ENCODE measurements around the gene ARSB.

Gene ARSB

DNA sequence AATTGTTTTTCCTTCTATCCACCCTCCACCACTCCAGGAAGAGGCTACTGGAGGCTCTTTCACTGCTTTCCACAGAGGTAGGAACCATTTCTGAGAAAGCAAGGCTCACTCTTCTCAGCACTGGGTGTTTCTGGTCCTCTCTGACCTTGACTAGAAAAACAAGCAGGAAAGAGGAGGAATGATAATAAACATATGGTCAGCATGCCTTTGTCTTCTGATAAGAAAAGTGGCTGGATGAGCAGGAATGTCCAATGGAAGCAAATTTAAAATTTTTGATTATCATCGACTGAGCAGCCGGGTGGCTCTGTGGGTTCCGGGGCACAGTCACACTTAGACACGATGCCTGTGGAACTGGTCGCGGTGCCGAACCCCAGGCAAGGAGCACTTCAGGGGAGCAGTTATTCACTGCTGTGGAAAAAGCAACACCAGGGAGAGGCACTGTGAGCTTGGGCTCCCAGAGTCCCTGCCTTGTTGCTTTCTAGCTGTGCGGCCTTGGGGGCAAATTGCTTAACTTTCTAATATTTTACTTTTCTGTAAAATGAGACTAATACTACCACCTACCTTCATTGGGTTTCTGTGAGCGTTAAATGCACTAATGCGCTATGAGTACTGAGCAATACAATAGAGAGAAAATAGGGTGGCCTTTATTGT is 179.5 kb downstream of the ARSB start:
- no peak for DNase-seq (ENCODE audit: low read depth in 2 of 2)

DNA sequence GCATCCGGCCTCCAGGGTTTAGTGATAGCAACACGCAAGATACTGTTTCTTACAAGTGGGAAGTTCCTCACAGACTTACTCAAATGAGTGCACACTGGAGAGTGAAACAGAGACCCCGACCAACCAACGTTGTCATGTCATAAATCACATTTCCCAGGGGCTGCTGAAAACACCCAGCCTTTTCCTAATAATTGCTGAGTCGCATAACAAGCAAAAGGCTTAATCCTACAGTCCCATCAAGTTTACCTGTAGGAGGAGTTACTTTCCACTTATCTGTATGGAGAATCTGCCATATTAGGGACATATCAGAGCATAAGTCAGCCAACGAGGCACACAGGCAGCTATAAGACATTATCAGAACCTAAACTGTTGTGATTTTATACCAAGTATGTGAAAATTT is 180.1 kb downstream of the ARSB start:
- DNase-seq (ENCODE audit: low read depth in 2 of 2): no peak

DNA sequence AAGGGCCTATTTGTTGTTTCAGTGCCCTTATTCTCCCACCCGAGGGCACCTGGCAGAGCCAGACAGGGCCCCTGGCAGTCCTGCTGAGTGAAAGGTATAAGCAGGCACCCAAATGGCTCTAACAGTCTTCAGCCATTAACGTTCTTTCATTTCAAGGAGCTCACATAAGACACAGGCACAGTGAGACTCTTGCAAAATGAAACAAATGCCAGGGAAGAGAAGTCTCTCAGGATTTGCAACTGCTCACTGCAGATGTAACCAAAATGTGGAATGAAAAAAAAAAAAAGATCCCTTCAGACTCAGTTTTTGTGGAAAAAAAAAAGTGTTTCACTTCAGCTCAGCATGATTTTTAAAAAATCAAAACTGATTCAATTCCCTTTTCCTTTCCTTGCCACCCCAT is 181.2 kb downstream of the ARSB start:
- no peak for DNase-seq (ENCODE audit: low read depth in 2 of 2)

DNA sequence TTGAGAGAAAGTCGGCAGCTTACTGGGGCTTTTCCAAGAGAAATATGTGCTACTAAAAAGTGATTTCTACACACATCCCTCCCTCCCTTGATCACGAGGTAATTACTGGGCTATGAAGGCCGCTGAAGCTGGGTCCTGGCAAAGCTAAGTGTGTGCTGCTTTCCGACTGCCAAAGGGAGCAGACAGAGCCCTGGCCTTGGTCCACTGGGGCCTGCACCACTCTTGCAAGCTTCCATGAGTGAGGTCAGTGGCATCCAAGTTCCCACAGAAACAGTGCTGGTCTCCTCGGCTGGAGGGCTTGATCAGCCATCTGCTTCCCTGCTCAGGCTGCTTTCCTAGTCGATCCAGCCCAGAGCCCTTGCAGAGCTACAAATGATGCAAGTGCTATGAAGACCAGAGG is 181.8 kb downstream of the ARSB start:
- DNase-seq (ENCODE audit: low read depth in 2 of 2): no peak

DNA sequence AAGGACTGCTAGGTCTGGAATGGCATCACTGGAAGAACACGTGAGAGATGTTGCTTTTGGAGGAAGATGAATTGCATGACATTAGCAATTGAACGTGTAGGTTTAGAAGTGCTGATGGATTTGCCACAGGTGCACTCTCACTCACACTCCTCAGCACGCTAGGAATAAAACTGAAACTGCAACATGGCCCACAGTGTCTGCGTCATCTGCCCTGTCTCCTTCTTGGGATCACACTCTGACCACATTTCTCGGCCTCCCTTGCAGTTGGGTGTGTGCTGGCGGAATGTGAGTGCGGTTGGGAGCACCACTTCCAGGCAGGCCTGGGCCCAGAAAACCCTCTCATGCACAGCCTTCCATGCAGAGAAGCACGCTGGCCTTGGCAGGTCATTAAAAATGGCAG is 183.7 kb downstream of the ARSB start:
- no peak for DNase-seq (ENCODE audit: low read depth in 2 of 2)

DNA sequence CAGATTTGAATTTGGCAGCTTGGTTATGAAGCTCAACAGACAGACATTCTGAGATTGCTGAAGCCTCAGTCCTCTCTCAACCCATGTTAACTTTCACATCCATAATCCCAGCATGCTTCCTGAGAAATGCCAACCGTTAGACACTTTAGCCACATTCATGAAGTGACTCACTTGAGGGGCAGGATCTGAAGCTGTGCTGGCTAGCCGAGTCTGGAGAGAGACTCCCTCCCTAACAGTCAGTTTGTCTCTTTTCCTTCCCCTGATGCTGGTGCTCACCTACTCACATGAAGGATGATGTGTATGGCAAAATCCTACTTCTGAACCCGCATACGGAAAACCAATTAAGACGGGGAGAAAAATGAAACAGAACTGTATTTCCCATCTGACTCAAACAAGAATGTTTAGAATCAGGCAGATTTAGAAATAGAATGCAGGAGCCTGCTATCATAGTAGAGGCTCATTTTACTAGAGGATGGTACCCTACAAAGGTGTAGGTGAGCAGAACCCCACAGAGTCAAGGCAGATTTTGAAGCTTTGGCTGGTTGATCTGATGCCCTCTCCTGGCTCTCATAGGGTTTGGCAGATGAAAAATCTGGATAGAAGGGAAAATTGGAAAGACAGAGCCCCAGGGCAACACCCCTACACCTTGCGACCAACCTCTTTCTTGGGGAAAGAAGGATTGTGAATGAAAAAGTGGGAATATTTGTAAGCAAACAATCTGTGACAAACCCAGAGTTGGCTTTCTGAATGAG is 185.7 kb downstream of the ARSB start:
- DNase-seq (ENCODE audit: low read depth in 2 of 2): no peak

DNA sequence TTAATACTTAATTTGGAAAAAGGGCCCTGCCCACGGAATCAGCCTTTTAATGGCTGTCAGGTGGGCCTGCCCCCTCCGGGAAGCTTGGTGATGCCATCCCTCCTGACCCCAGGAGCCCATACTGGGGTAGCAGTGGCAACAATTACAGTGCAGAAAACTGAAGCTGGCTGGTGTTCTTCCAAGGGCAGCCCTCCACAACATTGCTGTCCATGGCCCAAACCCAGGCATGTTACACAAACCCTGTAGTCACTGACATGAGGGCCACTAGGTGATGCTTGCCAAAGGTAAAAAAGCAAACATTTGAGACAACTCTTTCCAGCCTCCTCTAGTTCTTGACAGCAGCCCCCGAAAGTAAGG is 186.5 kb downstream of the ARSB start:
- no peak for DNase-seq (ENCODE audit: low read depth in 2 of 2)

DNA sequence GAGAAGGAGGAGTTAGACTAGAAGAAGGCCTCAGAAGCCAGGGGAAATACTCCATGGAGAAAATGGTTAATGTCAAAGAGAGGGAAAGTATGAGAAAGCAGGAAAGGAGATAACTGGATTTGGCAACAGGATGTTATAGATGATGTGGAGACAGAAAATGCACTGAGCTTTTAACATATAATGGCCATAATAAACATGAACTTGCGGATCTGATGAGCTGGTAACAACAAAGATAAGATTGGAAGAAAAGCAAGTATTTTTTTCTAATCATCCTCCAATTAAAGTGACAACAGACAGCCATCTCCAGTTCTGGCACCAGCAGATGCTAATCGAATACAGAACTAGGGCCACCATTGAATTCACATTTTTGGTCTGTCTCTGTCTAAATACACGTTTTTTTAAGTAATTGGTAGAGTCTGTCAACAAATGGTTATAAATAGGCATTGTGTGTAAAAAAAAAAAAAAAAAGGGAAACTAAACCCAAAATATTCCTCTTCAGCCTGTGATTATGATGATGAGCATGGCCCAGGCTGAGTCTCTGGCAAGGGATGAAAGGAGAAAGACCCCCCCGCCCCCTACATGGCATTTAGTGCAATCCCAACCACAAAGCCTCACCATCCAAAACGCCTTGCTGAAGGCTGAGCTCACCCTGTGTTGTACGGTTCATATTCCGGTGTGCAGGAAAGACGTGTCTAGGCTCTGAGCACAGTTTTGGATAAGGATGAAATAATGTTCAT is 187.0 kb downstream of the ARSB start:
- DNase-seq (ENCODE audit: low read depth in 2 of 2): no peak

DNA sequence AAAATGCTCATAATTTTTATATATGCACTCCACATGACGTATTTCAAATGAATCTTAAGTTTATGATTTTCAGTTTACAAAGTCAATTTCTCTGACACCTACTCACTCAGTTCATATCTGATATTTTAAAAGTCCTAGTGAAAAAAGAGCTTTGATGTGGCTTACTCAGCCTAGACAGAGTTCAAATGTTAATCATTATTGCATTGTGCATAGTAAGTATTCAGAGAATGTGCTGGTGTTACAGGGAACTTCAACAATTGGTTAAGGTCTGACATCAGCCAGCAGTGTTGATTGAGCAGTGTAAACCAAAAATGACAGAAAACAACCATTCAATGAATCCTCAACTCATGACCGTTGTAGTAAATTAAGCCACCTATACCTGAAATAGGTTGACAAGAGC is 189.4 kb downstream of the ARSB start:
- DNase-seq (ENCODE audit: low read depth in 2 of 2): no peak

DNA sequence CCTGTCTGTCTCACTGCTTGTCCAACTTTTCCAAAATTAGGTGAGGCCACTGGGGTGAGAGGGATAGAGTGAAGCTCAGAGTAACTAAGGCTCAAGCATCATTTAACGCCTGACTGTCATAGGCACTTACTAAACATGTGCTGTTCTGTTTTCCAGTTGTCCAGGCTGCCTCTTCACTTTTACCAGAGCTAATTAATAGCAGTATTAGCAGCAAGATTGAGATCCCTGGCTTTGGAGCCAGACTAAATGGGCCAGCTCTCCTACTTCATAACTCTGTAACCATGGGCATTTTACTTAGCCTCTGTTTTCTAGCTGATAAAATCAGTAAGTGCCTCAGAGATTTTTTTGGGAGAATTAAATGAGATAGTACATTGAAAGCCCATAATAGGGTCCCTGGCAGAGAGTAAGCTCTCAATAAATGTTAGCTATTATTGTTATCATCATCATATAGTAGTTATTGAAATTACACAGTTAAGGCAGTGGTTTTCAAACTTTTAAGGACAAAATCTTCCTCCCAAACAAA is 190.4 kb downstream of the ARSB start:
- DNase-seq (ENCODE audit: low read depth in 2 of 2): no peak

DNA sequence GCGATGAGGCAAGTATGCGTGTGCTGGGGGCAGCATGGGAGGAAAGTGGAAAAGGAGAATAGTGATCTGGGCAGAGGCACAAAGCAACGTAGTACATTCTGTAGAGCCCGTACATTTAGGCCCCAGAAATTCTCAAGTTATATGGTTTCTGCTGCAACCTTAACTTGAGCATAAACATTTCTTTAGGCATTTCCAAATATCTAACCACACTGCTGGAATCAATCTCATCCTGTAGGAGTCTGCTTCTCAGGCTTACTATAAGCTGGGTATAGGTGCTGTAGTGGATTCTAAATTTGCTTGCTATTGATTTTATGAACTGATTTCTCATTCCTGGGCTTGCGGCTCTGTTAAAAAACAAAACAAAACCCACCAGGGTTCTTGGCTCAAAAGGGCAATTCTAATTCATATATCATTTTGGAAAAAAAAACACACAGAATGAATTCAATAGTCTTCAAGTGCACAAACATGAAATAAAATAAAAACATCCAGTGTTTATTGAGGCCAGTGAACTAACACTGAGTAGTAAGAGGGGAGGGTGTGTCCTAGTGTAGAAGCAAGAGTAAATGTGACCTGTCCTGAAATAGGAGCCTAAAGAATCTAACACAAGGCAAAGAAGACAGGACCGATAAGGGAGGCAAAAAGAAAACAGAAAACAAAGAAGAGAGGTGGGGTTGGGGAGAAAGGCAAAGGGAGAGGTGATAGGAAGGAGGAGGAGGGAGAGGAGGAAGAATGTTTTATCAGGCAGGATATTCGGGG is 191.0 kb downstream of the ARSB start:
- DNase-seq (ENCODE audit: low read depth in 2 of 2): no peak

DNA sequence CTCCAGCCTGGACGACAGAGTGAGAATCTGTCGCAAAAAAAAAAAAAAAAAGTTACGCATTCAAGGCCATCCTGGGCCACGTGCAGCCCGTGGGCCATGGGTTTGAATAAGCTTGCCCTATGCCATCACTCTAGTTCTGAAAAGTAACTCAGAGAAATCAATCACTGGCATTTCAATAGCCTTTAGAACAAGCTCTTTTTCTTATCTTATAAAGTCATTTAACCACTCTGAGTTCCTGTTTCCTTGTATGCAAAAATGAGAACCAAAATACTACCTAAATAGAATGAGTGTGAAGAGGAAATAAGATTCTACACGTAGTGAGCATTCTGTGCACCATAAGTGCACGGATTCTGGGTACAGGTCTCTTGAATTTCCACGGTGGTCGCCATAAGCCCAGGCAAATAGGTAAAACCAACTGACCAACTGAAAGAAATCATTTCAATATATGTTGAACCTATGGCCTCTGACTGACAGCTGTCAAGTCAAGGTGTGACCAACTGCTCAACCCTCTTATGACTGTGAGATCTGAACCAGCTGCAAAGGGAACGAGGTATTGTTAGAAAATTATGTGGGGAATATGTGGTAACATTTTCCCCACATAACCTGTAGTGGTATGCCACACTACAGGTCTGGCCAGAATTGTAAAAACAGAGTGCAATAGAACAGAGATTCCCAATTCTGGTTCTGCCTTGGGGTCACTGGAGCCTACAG is 192.6 kb downstream of the ARSB start:
- no peak for DNase-seq (ENCODE audit: low read depth in 2 of 2)

DNA sequence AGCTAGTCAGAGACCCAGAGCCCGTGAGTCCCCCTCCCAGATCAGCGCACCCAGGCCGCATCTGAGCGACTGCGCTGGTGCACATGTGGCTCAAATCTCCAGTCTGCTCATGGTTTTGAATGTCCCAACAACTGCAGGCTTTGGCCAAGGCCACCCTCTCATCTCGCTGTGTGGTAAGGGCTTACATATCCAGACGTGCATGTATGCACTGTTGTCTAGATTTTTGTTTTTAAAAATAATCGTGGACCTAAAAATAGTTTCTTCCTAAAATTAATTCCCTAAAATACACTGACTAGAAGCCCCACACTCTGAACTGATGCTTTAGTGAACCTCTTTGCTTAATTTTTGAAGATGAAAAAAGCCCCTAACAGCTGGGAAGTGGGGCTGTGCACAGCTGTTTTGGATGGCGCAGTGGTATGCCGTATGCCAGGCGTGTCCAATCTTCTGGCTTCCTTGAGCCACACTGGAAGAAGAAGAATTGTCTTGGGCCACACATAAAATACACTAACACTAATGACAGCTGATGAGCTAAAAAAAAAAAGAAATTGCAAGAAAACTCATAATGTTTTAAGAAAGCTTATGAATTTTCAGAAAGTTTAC is 193.5 kb downstream of the ARSB start:
- no peak for DNase-seq (ENCODE audit: low read depth in 2 of 2)

DNA sequence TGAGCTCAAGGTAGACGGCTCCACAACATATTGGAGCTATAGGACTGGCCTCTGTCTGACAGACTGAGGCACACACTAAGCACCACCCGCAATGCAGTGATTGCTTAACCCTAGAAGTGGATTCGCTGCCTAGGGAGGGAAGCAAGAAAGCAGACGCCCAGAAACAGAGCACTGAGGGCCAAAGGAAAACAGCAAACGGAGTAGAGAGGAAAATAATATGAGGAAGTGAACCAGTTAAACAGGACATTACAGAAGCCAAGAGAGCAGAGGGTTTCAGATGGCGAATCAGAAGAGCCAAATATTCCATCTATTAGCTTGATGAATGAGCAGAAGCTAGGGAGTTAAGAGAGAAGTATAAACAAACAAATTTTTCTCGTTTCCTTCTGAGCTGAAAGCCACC is 197.3 kb downstream of the ARSB start:
- DNase-seq (ENCODE audit: low read depth in 2 of 2): no peak

DNA sequence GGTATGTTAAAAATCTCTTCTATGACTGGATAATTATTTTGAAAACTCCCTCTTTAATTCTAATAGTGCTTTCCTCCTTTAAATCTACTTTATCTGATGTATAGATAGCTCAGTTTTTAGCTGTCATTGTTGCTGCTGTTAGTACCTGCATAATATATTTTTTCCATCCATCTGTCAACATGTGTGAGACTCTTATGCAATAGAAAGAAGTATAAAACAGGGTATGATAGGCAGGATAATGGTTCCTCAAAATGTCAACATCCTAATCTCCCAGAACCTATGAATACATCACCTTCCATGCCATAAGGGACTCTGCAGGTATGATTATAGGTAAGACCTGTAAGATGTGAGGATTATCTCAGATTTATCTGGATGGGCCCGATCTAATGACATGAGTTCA is 199.7 kb downstream of the ARSB start:
- DNase-seq (ENCODE audit: low read depth in 2 of 2): no peak

DNA sequence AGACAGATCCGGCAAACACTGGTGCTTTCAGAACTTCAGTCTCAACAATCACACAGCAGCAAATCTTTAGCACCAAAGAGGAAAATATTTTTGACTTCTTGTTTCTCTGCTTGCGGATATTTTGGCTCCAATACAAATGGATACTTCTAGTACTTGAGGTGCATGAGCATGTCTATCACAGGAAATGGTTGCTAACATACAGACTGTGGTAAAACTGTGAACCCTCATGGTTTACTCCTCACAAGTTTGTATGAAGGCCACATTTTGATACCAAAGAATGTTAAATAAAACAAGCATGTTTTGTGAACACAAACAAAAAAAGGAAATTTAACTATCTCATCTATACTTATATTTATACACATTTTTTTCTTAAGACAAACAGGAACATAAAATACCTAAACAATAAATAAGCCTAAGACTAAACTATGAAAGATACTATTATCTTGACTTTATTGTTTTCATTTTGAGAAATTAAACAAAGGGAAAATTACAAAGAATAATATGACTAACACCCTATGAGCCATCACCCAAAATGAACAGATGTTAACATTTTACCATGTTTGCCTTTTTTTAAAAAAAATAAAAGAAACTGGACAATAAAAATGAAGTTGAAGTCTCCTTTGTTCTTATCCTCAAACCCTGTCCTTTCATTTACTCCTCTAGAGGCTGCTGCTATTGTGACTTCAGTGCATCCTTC is 201.5 kb downstream of the ARSB start:
- DNase-seq (ENCODE audit: low read depth in 2 of 2): no peak

DNA sequence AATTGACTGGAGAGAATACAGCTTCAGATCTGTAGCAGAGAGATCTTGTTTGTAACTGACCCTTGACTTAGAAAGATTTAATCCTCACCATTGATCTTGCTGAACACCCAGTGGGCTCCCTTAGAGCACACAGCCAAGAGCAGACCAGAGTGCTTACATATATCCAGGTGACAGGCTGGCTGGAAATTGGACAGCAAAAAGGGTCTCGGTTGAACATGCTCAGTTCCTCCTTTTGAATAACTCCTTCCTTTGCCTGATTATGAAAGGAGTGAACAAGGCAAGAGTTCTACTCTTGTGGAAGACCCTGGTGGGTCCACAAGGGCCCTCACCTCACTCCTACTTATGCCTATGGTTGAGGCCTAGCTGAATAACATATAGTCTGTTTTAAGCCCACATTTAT is 202.4 kb downstream of the ARSB start:
- no peak for DNase-seq (ENCODE audit: low read depth in 2 of 2)

DNA sequence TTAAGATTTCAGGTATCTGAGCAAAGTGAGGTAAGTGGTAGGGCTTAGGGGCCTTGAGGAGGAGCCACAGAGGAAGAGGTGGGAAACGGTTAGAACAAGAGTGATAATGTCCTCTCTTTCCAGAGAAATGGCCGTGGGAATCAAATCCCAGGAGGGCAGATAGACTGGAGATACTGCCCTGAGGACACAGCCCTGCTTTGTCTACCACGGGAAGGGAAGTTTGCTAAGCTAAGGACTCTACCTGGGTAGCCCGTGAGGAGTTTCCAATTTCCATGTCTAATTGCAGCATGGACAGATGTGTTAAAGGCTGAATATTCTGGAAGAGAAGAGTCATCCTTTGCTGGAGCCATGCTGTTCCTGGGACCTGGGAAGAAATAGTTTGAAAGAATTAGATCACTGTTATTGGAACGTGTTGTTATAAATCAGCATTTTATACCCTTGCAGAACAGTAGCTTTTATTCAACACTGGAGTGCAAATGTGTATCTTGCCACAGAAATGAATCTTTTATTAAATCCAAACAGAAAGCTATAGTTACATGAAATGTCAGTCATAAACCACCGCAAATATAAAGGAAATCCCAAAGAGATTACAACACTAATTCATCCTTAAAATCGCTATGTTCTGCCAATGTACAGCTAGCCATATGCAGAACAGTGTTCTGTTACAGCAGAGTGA is 203.4 kb downstream of the ARSB start:
- DNase-seq (ENCODE audit: low read depth in 2 of 2): no peak

DNA sequence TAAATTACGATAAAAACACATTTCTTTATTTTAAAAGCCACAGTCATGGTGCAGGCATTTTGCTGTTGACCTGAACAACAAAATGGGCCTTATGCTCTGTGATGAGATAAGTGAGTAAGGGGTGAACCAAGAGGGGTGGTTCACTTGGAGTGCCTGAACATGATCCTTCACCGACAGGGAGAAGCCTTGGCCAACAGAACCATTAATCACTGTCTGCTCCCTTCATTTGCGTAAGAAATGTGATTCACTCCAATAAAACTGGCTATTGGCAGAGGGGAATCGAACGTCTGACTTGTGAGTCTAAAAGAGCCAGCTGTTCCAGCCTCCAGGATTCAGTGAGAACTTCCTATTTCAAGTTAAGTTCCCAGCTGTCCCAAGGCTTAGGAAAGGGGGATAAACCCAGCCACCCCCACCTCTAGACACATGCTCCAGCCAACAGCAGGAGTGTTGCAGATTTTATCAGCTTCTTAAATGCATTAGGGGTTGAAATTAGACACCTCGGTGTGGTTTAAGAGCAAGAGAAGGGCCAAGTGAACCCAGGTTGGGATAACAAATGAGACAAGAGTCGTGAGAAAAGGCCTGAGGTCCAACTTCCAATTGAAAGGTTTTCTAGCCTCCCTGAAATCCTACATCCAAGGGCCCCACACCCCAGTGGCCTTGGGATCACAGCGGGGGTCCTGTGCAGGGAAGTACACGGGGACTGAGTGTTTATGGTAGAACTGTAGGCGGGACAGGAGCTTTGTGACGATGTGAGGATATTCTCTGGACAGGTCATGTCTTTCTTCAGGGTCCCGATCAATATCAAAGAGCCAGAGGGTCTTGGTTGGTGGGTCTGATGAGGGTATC is 205.1 kb downstream of the ARSB start:
- DNase-seq (ENCODE audit: low read depth in 2 of 2): no peak
